ENCODE measurements around the gene SLC5A4. TPM values are rescaled to one million over a fixed set of nuclear protein-coding genes. Genes with fewer than 3 reads are reported as not detected.

The SLC5A4 gene
- total and polyA plus RNA-seq, 12 donors: 0.06 to 0.89 (median 0.20) TPM; not detected in 2

DNA sequence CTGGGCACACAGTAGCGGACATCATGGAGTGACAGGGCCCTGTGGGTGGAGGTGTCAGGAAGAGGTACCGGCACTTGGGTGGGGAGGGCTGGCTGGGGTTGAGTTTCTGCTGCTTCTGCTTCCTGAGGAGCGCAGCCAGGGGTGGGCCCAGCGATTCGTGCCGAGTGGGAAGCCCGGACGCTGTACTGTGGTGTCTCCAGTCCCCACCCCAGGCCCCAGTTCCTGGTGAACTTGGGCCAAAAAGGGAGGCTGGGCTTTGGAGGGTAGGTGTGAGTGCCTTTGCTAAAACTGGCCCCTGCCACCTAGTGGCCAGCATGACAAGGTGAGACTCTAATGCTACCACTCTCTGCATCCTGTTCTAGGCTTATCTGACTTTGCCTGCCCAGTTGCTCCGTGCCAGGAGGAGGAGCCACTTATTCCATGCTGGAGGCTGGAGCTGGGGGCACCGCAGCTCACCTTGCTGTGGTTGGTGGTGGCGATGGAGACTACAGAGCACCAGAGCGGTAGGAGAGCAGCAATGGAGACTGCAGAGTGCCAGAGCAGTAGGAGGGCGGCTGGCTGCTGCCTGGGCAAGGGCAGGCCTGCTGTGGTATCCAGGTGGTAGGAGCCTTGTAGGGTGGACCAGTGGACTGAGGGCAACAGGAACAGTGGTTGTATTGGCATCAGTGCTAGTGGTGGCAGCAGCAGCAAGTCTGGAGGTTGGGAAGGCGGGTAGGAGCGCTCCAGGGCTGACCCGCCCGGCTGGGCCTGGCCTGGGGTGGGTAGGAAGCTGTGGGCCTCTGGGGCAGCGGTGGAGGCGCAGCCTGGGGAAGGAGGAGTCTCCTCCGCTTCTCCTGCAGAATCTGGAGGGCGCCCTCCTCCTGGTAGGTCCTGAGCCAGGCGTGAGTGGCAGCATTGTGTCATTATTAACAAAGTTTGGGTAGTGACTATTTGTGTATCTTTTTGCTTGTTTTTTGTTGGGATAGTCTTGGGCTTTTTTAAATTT lies 48.1 kb downstream of the SLC5A4 start:
- no peaks in the 10 kb centered on the region for H3K9me3 ChIP-seq
- H3K4me1 ChIP-seq: peaks cover 0 to 19% (median 9%) of the 10 kb centered on the region in 9 donors
- H3K27me3 ChIP-seq: peaks cover 0 to 32% (median 20%) of the 10 kb centered on the region in 7 donors
- DNase-seq (no peak), ATAC-seq (peak in 5 of 8 donors; percentile 7 to 51 (median 36))
- intact Hi-C loops (cut with DNase I): loop anchor here in 6 of 10 donors (10.0 kb wide), 2 partner anchors 168 to 232 kb away; no protein-coding TSS in a partner anchor
- H3K4me3 ChIP-seq: no peak overlapping the region
- TF ChIP-seq CTCF (IDR thresholded peaks at IDR 0.05): peak; percentile 8 to 59 (median 50)
- 74 to 77% methylated on average over 22 of the region's 22 CpGs for whole genome bisulfite sequencing, 2 donors
- no peaks in the 10 kb centered on the region for H3K36me3 ChIP-seq
- H3K27ac ChIP-seq: no peak overlapping the region

GRCh38 chr22:32205974-32206773 lies 49.0 kb downstream of the SLC5A4 start:
- Histone ChIP-seq H3K27ac (no peak overlapping the region), H3K27me3 (peaks cover 0 to 35% (median 22%) of the 10 kb centered on the region in 7 donors), H3K9me3 (no peaks in the 10 kb centered on the region), H3K4me3 (no peak overlapping the region), H3K36me3 (no peaks in the 10 kb centered on the region), H3K4me1 (peaks cover 0 to 16% (median 9%) of the 10 kb centered on the region in 9 donors)
- 85 to 88% methylated on average over 30 of the region's 30 CpGs for WGBS, 2 donors
- intact Hi-C loops (cut with DNase I): loop anchor here in 6 of 10 donors (10.0 kb wide), 2 partner anchors 169 to 231 kb away; no protein-coding TSS in a partner anchor
- TF ChIP-seq CTCF (IDR thresholded peaks at IDR 0.05): no peak
- no peak for DNase-seq
- ATAC-seq: no peak

DNA sequence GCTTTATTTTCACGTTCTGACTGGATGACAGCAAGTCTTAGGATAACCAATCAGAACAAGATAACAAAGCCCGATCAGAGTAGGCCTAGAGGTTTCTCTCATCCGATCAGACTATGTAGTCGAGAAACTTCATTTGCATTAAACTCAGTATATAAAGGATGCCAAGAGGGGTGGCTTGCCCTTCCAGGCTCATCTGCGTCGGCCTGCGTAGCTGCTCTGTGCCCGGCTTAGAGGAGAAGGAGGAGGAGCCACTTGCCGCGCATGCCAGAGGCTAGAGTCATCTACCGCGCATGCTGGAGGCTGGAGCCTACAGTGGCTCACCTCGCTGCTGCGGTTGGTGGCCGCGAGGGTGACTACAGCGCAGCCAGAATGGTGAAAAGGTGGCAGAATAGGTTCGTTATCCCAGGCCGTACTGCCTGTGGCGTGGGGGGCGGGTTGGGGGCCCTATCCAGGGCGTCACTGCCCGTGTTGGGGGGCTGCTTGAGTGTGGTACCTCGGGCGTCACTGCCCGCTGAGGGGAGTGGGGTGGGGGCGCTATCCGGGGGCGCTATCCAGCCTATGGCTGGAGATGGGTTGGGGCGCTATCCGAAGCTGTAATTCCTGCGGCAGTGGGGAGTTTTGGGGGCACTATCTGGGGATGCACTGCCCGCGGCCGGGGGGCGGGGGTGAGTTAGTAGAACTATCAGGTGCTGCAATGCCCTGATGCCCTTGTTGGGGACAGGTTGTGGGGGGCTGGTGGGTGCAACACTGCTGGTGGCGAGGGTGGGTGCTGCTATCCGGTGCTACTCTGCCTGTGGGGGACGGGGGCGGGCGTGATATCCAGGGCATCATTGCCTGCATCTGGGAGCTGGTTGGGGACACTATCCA lies 50.1 kb downstream of the SLC5A4 start, which contains the start of gene RFPL2:
Gene RFPL2, minus strand, starts transcription at position 218 of the 867 bp plus-strand sequence. CDS start 2,622 bp downstream, outside the sequence.
- no peaks in the 10 kb centered on the region for H3K36me3 ChIP-seq
- H3K27ac ChIP-seq: no peak within 1 kb of the TSS
- ATAC-seq (peak in 5 of 8 donors; percentile 48 to 79 (median 55)), DNase-seq (peak in 1 of 2 donors; percentile 38)
- WGBS, 2 donors: 71 to 75% methylated on average over 41 of the region's 41 CpGs
- TF ChIP-seq CTCF (IDR thresholded peaks at IDR 0.05): no peak
- H3K27me3 ChIP-seq: peaks cover 0 to 35% (median 22%) of the 10 kb centered on the region in 7 donors
- intact Hi-C loops (cut with DNase I): loop anchor here in 7 of 10 donors (5.0 to 10.0 kb wide), 4 partner anchors 170 to 233 kb away; no protein-coding TSS in a partner anchor
- no peaks in the 10 kb centered on the region for H3K9me3 ChIP-seq
- peaks cover 0 to 15% (median 9%) of the 10 kb centered on the region in 9 donors for H3K4me1 ChIP-seq
- H3K4me3 ChIP-seq: peak within 1 kb of the TSS in 5 of 10 donors; percentile 16 to 40 (median 20)
